K562 (cell line): ENCODE measurements around the gene EHBP1L1. TPM values are rescaled to one million over a fixed set of nuclear protein-coding genes. Genes with fewer than 3 reads are reported as not detected.
A peak's percentile ranks its signal among the peaks of the same experiment; 100 is the strongest.

Experiments
- CEBPG ChIP-seq, 3 experiments: fragments of 200-800 bp in 1 of 3; sonication (Bioruptor generic) in 1 of 3; sonication (generic) in 1 of 3; formaldehyde crosslinking in 1 of 3; IDR thresholded peaks in 2 of 3; conservative IDR thresholded peaks in 1 of 3; 2 replicates each; pipeline versions ENCODE4 v1.6.1 to v1.8.0; 2016 to 2022; ENCODE audit warnings: missing compliant biosample characterization in 2 of 3, missing genetic modification characterization in 2 of 3, mild to moderate bottlenecking in 1 of 3, missing genetic modification reagents in 1 of 3
- CHCHD3 ChIP-seq: fragments of 250-450 bp; sonication (Bioruptor Pico); IDR thresholded peaks from 2 replicates; pipeline ENCODE4 v2.1.2; 2022; ENCODE audit warnings: mild to moderate bottlenecking
- CTBP1 ChIP-seq: fragments of 450-650 bp; IDR thresholded peaks from 2 replicates; pipeline ENCODE4 v1.6.1; 2016; ENCODE audit warnings: borderline replicate concordance
- FOXO4 ChIP-seq: fragments of 450-650 bp; formaldehyde crosslinking; IDR thresholded peaks from 2 replicates; pipeline ENCODE4 v1.4.0; 2020; ENCODE audit warnings: mild to moderate bottlenecking, moderate library complexity
- HDAC3 ChIP-seq: fragments of 450-650 bp; IDR thresholded peaks from 2 replicates; pipeline ENCODE4 v1.6.1; 2018; ENCODE audit warnings: borderline replicate concordance, mild to moderate bottlenecking, moderate library complexity; ENCODE audit not compliant: partially characterized antibody
- HLTF ChIP-seq: fragments of 450-650 bp; IDR thresholded peaks from 2 replicates; pipeline ENCODE4 v1.6.1; 2016
- HMGN3 ChIP-seq: IDR thresholded peaks from 2 replicates; pipeline ENCODE4 v1.6.1; 2011; ENCODE audit warnings: borderline replicate concordance, low read depth, mild to moderate bottlenecking, mixed read lengths, low read length; ENCODE audit not compliant: insufficient read length; ENCODE audit errors: extremely low read depth
- MAFK ChIP-seq: IDR thresholded peaks from 2 replicates; pipeline ENCODE4 v1.6.1; 2011; ENCODE audit warnings: low read length, improper control_type of control experiment
- MBD1 ChIP-seq: fragments of 250-450 bp; sonication (Bioruptor Pico); IDR thresholded peaks from 2 replicates; pipeline ENCODE4 v1.8.0; 2022; ENCODE audit warnings: inconsistent platforms
- MBD2 ChIP-seq: sonication (generic); IDR thresholded peaks from 2 replicates; pipeline ENCODE4 v1.6.1; 2016; ENCODE audit warnings: low read depth, borderline replicate concordance
- MIER1 ChIP-seq: fragments of 450-650 bp; IDR thresholded peaks from 2 replicates; pipeline ENCODE4 v1.6.1; 2016; ENCODE audit warnings: antibody characterized with exemption, mild to moderate bottlenecking, low read depth
- NCOA2 ChIP-seq, 2 experiments: fragments of 450-650 bp; IDR thresholded peaks; 2 replicates each; pipeline ENCODE4 v1.6.1; 2018; ENCODE audit warnings: mild to moderate bottlenecking in 2 of 2, moderate library complexity in 1 of 2; ENCODE audit not compliant: partially characterized antibody in 2 of 2
- NFIX ChIP-seq: fragments of 250-450 bp; sonication (Bioruptor Pico); IDR thresholded peaks from 2 replicates; pipeline ENCODE4 v1.4.0; 2020; ENCODE audit warnings: low read depth, mild to moderate bottlenecking, moderate library complexity
- PTTG1 ChIP-seq: fragments of 450-650 bp; IDR thresholded peaks from 2 replicates; pipeline ENCODE4 v1.6.1; 2016; ENCODE audit warnings: low read depth, mild to moderate bottlenecking, missing genetic modification characterization, missing compliant biosample characterization
- RNF2 ChIP-seq: sonication (generic); IDR thresholded peaks from 2 replicates; pipeline ENCODE4 v1.6.1; 2016
- SLC30A9 ChIP-seq: fragments of 250-450 bp; sonication (Bioruptor Pico); IDR thresholded peaks from 2 replicates; pipeline ENCODE4 v1.8.0; 2022; ENCODE audit warnings: mild to moderate bottlenecking, moderate library complexity
- SP2 ChIP-seq: IDR thresholded peaks from 2 replicates; pipeline ENCODE4 v1.6.1; 2011; ENCODE audit warnings: mild to moderate bottlenecking, low read depth, low read length, moderate library complexity; ENCODE audit not compliant: poor library complexity, severe bottlenecking; ENCODE audit errors: extremely low read depth
- SRSF9 ChIP-seq: fragments of 200-400 bp; formaldehyde crosslinking; IDR thresholded peaks from 2 replicates; pipeline ENCODE4 v1.6.1; 2017; ENCODE audit warnings: low read depth, low read length, borderline replicate concordance
- YY1 ChIP-seq, 3 experiments: IDR thresholded peaks; 2 replicates each; pipeline ENCODE4 v1.6.1; 2011; ENCODE audit warnings: low read length in 2 of 3, mild to moderate bottlenecking in 2 of 3, moderate library complexity in 2 of 3, borderline replicate concordance in 1 of 3, control low read depth in 1 of 3, low read depth in 1 of 3; ENCODE audit not compliant: insufficient read depth in 3 of 3, insufficient replicate concordance in 2 of 3, control insufficient read depth in 1 of 3, insufficient read length in 1 of 3; ENCODE audit errors: extremely low read depth in 1 of 3
- ZNF217 ChIP-seq: sonication (generic); formaldehyde crosslinking; IDR thresholded peaks from 2 replicates; pipeline ENCODE4 v1.8.0; 2022; ENCODE audit warnings: mild to moderate bottlenecking, missing genetic modification reagents
- ZNF551 ChIP-seq: fragments of 250-450 bp; sonication (Bioruptor Pico); IDR thresholded peaks from 2 replicates; pipeline ENCODE4 v1.5.0; 2021; ENCODE audit warnings: mild to moderate bottlenecking, moderate library complexity
- ZNF695 ChIP-seq: fragments of 450-650 bp; formaldehyde crosslinking; IDR thresholded peaks from 2 replicates; pipeline ENCODE4 v1.4.0; 2020; ENCODE audit warnings: mild to moderate bottlenecking, moderate library complexity
- polyA plus RNA-seq, 8 experiments: library from polyadenylated mRNA; depleted of rRNA in 4 of 8; stranded (reverse) in 5 of 8; unstranded in 3 of 8; fragments of >200 nt; fragmentation: Nextera tagmentation in 2 of 8; fragmentation: Illumina TruSeq in 1 of 8; extraction: Ambion mirVana in 2 of 8; extraction: Trizol in 1 of 8; gene quantifications; 2 replicates each; pipeline versions ENCODE4 v1.2.1 to v1.2.3, GENCODE V29; 2011 to 2014; ENCODE audit warnings: inconsistent platforms in 1 of 8, missing spikeins in 1 of 8
- total RNA-seq, 7 experiments: library from RNA; depleted of rRNA in 6 of 7; stranded (reverse); fragments of >200 nt in 6 of 7; fragmentation: Illumina TruSeq in 2 of 7; extraction: Trizol in 2 of 7; gene quantifications; 2 replicates each; pipeline versions ENCODE4 v1.2.1 to v1.2.3, GENCODE V29; 2011 to 2021; ENCODE audit warnings: low replicate concordance in 1 of 7
- TF ChIP-seq, protein P1 (sequence below): fragments of 450-650 bp; IDR thresholded peaks from 2 replicates; pipeline ENCODE4 v1.6.1; 2017; ENCODE audit warnings: antibody characterized with exemption

Gene EHBP1L1
- total and polyA plus RNA-seq, 9 of the 15 experiments (the other 6 are each of a cell fraction or from before 2014, with no cell fraction given), result 0.03 to 87.1 (median 26.3) TPM

DNA sequence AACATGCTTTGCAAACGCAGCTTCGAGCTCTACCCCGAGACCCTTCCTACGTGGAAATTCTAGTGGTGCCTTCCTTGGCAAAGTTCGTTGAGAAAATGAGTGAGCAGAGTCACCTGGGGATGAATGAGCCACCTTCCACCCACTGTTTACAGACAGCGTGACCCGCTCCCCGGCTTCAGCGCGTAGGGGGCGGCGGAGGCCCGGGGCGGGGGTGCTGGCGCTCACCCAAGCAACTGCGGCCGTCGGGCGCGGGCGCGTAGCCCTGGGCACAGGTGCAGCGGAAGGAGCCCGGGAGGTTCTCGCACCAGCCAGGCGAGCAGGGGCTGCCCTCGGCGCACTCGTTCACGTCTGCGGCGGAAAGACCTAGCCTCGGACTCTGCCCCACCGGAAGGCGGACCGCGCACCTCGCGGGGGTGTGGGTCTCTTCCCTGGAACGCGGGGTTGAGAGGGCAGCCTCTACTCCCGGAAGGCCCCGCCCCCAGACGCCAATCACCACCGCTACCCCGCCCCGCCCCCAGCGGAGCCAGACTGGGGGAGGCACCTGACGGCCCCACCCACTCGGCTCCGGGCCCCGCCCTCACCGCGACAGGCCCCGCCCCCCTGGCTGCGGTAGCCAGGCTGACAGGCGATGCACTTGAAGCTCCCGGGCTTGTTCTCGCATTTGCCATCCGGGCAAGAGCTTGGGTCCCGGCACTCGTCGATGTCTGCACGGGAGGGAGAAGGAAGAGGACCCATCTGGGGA lies 29.5 kb upstream of the EHBP1L1 start (continued):
- TF ChIP-seq ZNF551, result no peak
- no peak for TF ChIP-seq MBD2
- peak; percentile 52; the same call in 1 of the 2 replicates for TF ChIP-seq CTBP1
- no peak for TF ChIP-seq PTTG1 (tag)
- no peak for TF ChIP-seq YY1 (IDR thresholded peaks at IDR 0.05; ENCODE audit: borderline replicate concordance in 1 of 3, control insufficient read depth in 1 of 3, extremely low read depth in 1 of 3, insufficient read depth in 3 of 3, insufficient read length in 1 of 3, insufficient replicate concordance in 2 of 3, low read depth in 1 of 3, low read length in 2 of 3)
- TF ChIP-seq, protein P1, sequence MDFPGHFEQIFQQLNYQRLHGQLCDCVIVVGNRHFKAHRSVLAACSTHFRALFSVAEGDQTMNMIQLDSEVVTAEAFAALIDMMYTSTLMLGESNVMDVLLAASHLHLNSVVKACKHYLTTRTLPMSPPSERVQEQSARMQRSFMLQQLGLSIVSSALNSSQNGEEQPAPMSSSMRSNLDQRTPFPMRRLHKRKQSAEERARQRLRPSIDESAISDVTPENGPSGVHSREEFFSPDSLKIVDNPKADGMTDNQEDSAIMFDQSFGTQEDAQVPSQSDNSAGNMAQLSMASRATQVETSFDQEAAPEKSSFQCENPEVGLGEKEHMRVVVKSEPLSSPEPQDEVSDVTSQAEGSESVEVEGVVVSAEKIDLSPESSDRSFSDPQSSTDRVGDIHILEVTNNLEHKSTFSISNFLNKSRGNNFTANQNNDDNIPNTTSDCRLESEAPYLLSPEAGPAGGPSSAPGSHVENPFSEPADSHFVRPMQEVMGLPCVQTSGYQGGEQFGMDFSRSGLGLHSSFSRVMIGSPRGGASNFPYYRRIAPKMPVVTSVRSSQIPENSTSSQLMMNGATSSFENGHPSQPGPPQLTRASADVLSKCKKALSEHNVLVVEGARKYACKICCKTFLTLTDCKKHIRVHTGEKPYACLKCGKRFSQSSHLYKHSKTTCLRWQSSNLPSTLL, result no peak
- TF ChIP-seq CHCHD3 (CRISPR knock-in tag), result no peak
- no peak for TF ChIP-seq MAFK
- no peak for TF ChIP-seq HDAC3
- TF ChIP-seq SLC30A9, result no peak
- TF ChIP-seq NCOA2 (IDR thresholded peaks at IDR 0.05; ENCODE audit: partially characterized antibody in 2 of 2), result no peak
- no peak for TF ChIP-seq MBD1 (CRISPR knock-in tag)
- no peak for TF ChIP-seq HMGN3
- no peak for TF ChIP-seq HLTF
- no peak for TF ChIP-seq SRSF9
- no peak for TF ChIP-seq CEBPG (CRISPR knock-in tag; IDR thresholded peaks at IDR 0.05)
- TF ChIP-seq CEBPG (tag; conservative IDR thresholded peaks at IDR 0.05 in 1 of 2, IDR thresholded peaks at IDR 0.05 in 1 of 2), result no peak
- TF ChIP-seq ZNF695 (CRISPR knock-in tag), result no peak
- no peak for TF ChIP-seq ZNF217
- TF ChIP-seq MIER1, result no peak
- TF ChIP-seq RNF2, result no peak
- TF ChIP-seq FOXO4 (CRISPR knock-in tag), result no peak
- no peak for TF ChIP-seq SP2
- no peak for TF ChIP-seq NFIX (CRISPR knock-in tag)
